Activated CD8-positive, alpha-beta memory T cell treated with anti-CD3 and anti-CD28 coated beads for 4 hours (primary cell): Measurements from ENCODE around the gene NFATC2IP.
"Not testable (repeated sequence)": the region's sequence is repeated elsewhere in the genome, so short reads cannot be mapped to it uniquely, and the experiment has no call there.

Experiments used
- DNase-seq, 2 donors: peaks; one replicate each; pipeline ENCODE4 v3.0.0-alpha.2; 2020; ENCODE audit warnings: low read depth in 2 of 2

The NFATC2IP gene

DNA sequence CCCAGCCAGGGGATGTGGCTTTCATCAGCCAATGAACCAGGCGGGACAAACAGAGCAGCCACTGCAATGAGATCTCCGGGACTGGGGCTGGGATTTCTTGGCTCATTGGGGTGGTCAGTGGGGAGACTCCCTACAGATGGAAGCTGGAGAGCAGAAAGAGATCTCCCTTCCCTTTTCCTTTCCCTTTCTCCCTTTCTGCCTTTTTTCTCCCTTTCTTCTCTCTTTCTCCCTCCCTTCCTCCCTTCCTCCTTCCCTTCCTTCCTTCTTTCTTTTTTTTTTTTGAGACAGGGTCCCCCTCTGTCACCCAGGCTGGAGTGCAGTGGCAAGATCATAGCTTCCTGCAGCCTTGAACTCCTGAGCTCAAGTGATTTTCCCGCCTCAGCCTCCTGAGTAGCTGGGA, 48.1 kb downstream of the NFATC2IP start:
- DNase-seq = no peak

DNA sequence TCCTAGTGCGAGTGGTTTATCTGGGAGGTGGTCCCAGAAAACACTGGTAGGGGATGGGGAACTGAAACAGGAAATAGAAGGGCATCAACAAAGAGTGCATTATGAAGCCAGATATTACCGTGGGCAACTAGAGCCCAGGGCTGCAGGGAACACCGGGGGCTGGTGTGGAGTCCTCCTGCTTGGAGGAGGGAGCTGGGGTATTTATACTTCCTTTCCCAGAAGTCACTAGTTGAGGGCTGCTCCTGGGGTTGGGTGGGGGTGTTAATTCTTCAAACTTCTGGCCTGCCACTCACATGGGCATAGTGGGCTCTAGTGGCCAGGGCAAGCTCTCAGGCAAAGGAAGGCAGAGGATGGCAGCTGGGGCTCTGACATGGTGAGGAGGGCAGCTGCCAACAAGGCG, 48.8 kb downstream of the NFATC2IP start:
- DNase-seq = no peak

DNA sequence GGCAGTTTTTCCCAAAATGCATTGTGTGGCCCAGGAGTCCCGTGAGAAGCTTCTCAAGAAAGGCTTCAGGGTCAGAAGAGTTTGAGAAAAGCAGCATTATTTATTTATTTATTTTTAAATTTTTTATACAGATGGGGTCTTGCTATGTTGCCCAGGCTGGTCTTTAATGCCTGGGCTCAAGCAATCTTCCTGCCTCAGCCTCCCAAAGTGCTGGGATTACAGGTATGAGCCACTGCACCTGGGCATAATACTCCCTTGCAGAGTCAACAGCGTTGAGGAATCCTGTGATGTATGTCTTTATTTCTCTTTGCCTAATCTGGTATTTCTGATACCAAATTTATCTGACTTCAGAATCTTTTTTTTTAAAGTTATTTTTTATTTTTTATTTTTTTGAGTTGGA, 49.3 kb downstream of the NFATC2IP start:
- no peak for DNase-seq

DNA sequence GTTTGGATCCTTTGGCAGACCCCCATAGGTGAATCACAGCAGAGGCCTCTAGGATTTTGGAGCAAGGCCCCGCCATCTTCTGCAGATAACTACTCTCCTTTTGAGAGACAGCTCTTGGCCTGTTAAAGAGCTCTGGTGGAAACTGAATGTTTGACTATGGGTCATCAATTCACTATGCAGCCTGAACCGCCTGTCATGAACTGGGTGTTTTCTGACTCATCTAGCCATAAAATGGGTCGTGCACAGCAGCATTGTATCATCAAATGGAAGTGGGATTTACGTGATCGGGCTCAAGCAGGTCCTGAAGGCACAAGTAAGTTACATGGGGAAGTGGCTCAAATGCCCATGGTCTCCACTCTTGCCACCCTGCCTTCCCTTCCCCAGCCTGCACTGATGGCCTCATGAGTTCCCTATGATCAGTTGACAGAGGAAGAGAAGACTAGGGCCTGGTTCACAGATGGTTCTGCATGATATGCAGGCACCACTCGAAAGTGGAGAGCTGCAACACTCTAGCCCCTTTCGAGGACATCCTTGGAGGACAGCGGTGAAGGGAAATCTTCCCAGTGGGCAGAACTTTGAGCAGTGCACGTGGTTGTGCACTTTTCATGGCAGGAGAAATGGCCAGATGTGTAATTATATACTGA, 53.9 kb downstream of the NFATC2IP start:
- DNase-seq = not testable (repeated sequence)

DNA sequence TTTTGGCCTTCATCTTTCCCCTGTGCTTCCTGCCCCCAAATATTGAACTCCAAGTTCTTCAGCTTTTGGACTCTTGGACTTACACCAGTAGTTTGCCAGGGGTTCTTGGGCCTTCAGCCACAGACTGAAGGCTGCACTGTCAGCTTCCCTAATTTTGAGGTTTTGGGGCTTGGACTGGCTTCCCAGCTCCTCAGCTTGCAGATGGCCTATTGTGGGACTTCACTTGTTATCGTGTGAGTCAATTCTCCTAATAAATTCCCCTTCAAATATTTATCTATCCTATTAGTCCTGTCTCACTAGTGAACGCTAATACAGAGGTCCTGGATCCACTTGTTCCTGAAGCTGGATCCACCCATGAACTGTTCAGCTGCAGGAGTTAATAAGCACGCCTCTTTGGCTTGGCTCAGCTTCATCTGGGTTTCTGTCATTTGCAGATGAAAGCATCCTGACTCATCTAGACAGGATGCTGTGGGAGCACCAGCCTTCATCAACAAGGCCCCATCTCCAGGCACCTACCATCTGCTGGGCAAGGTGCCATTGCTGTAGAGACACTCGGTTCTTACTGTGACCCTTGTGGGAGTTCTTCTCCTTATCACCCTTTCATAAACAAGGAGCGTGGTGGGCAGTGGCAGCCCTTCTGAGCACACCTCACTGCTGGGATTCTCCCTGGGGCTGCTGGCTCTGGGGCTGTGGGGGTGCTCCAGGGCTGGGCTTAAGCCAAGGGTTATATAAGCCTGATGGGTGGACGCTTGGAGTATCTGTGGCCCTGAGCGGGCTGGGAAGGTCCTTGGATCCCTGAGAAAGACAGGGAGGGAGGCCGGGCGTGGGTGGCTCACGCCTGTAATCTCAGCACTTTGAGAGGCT, 57.2 kb downstream of the NFATC2IP start:
- peak; percentile 41 to 63 for DNase-seq

DNA sequence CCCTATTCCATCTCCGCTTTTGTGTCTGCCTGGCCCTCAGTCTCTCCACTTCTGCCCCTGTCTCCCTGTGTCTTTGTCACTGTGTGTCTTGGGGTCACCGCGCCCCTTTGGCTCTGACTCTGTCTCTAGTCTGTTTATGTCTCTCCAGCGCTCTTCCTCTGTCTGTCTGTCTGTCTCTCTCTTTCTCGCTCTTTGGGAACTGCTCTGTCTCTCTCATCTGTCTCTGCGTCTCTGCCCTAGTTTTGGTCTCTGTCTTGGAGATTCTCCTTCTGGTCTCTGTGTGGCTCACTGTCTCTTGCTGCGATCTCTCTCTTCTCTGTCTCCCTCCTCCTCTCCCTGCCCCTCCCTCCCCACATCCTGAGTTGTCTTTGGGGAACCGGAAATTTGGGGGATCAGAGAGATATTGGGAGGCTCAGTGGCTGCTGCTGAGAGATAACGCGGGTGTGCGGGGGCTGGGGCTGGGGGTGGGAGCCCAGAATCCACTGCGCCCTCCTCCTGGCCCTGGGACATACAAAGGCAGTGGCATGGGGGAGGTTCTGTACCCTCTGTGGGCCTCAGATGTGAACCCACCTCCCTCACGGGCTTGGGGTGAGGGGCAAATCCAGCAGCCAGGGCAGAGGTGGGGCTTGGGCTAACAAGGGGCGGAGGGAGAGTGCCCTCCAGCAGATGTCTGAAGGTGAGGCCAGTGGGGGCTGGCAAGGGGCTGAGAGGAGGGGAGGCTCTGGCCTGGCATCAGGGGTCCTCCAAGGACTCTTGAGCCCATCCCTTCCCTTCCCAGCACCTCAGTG, 58.5 kb downstream of the NFATC2IP start:
- DNase-seq = peak in 1 of 2 donors; percentile 39

DNA sequence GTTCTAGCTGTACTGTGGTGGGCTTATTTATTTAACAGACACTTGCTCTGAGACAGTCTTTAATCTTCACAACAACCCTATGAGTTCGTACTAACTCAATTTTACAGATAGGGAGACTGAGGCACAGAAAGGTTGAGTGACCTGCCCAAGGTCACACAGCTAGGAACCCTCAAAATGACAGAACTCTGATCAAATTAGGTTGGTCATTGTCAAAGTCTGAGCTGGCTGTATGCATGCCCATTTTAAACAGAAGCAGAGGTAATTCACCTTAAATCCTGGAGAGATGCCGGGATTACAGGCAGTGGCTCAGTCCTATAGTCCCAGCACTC, 59.1 kb downstream of the NFATC2IP start:
- DNase-seq = no peak

DNA sequence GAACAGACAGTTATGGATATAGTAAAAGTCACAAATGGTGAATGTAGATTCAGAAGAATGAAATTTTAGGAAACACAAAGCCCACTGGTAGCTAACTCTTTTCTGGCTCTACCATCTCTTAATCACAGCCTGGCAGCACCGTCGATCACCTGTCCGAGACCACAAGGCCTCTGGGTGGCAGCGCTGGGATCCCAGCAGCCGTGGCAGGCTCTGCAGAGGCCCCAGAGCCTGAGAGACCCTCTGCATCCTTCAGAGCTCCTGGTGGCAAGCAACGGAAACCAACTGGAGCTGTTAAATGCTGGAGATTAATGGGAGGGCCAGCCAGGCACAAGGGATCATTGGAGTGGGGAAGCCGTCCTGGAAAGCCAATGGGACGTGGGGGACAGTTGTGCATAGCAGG, 60.4 kb downstream of the NFATC2IP start:
- no peak for DNase-seq

DNA sequence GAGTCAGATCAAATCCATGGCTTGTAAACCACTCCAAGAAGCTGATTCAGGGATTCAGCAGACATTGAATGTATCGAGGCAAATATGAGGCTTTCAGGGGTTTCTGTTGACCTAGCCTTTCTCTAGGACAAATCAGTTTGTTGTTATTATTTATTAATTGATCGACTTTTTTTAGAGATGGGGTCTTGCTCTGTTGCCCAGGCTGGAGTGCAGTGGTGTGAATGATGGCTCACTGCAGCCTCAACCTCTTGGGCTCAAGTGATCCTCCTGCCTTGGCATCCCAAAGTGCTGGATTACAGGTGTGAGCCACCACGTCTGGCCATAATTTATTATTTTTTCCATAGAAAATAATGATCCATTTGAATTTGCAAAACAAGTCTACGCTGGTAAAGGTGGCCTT, 61.1 kb downstream of the NFATC2IP start:
- DNase-seq = no peak

DNA sequence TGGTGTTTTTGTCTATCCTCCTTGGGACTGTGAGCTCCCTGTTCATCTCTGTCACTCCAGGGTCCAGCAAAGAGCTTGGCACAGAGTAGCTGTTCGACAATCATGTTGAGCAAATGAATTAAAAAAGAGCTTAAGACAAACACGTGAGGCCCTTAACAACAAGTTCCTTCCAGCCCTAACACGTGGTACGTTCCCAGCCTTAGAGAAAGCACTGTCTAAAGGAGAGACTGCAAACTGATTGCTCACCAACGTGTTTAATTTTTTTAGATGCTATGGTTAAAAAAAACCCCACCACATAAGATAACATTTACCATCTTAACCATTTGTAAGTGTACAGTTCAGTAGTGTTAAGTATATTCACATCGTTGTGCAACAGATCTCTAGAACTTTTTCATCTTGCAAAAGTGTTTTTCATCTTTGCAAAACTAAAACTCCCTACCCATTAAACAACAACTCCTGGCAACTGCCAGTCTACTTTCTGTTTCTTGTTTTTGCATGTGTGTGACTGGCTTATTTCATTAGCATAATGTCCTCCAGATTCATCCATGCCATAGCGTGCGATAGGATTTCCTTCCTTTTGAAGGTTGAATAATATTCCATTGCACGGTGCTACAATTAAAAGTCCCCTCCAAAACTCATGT, 62.3 kb downstream of the NFATC2IP start:
- DNase-seq = no peak

DNA sequence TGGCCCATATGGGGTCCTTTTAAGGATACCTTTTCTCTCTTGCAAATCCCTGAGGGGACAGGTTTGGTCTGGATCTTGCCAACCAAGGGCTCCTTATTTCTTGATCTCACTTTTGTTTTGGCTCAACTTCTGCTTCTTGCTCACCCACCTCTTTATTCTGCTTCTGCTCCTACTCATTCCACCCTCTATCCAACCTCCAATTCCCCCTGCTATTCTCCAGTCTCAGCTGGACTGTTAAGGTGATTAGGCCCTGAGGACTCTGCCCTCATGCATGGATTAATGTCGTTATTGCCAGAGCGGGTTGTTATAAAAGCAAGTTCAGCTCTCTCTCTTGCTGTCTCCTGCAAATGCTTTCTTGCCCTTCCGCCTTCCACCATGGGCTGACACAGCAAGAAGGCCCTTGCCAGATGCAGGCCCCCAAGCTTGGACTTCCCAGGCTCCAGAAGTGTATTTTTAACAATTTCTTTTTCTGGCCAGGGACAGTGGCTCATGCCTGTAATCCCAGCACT, 63.9 kb downstream of the NFATC2IP start:
- DNase-seq = no peak
